ENCODE data around the gene LRIT3.

LRIT3 gene

GRCh38 chr4:109861271-109861670 lies 13.4 kb downstream of the LRIT3 start:
- no peak for DNase-seq
- TF ChIP-seq CTCF (IDR thresholded peaks at IDR 0.05; ENCODE audit: low read depth, low read length): no peak
- no peak overlapping the region for H3K27ac ChIP-seq
- no peak overlapping the region for H3K4me3 ChIP-seq (ENCODE audit: low read depth, low read length)
- H3K36me3 ChIP-seq: no peaks in the 10 kb centered on the region
- H3K9me3 ChIP-seq (ENCODE audit: severe bottlenecking): no peaks in the 10 kb centered on the region
- no peaks in the 10 kb centered on the region for H3K27me3 ChIP-seq (ENCODE audit: insufficient read depth, low read depth, severe bottlenecking)

GRCh38 chr4:109861916-109862511 lies 14.1 kb downstream of the LRIT3 start:
- no peak for TF ChIP-seq CTCF (IDR thresholded peaks at IDR 0.05; ENCODE audit: low read depth, low read length)
- no peaks in the 10 kb centered on the region for H3K9me3 ChIP-seq (ENCODE audit: severe bottlenecking)
- no peaks in the 10 kb centered on the region for H3K27me3 ChIP-seq (ENCODE audit: insufficient read depth, low read depth, severe bottlenecking)
- DNase-seq: no peak
- no peak overlapping the region for H3K27ac ChIP-seq
- no peak overlapping the region for H3K4me3 ChIP-seq (ENCODE audit: low read depth, low read length)
- H3K36me3 ChIP-seq: no peaks in the 10 kb centered on the region

- Histone ChIP-seq H3K27ac (no peak overlapping the region), H3K4me3 (ENCODE audit: low read depth, low read length) (no peak overlapping the region), H3K27me3 (ENCODE audit: insufficient read depth, low read depth, severe bottlenecking) (no peaks in the 10 kb centered on the region), H3K36me3 (no peaks in the 10 kb centered on the region), H3K9me3 (ENCODE audit: severe bottlenecking) (no peaks in the 10 kb centered on the region)
- DNase-seq: no peak
- no peak for TF ChIP-seq CTCF (IDR thresholded peaks at IDR 0.05; ENCODE audit: low read depth, low read length)
Observed at GRCh38 chr4:109864134-109864533, 16.2 kb downstream of the LRIT3 start.

GRCh38 chr4:109870061-109870460 lies 22.2 kb downstream of the LRIT3 start:
- Histone ChIP-seq H3K27me3 (ENCODE audit: insufficient read depth, low read depth, severe bottlenecking) (no peaks in the 10 kb centered on the region), H3K9me3 (ENCODE audit: severe bottlenecking) (no peaks in the 10 kb centered on the region), H3K27ac (no peak overlapping the region), H3K4me3 (ENCODE audit: low read depth, low read length) (no peak overlapping the region), H3K36me3 (no peaks in the 10 kb centered on the region; the same call in 1 of the 2 replicates)
- no peak for TF ChIP-seq CTCF (IDR thresholded peaks at IDR 0.05; ENCODE audit: low read depth, low read length)
- DNase-seq: no peak

GRCh38 chr4:109872065-109872464 lies 24.2 kb downstream of the LRIT3 start:
- H3K27ac ChIP-seq: no peak overlapping the region
- no peak for TF ChIP-seq CTCF (IDR thresholded peaks at IDR 0.05; ENCODE audit: low read depth, low read length)
- no peaks in the 10 kb centered on the region for H3K27me3 ChIP-seq (ENCODE audit: insufficient read depth, low read depth, severe bottlenecking)
- no peaks in the 10 kb centered on the region for H3K9me3 ChIP-seq (ENCODE audit: severe bottlenecking)
- no peak for DNase-seq
- H3K36me3 ChIP-seq: no peaks in the 10 kb centered on the region; the same call in 1 of the 2 replicates
- H3K4me3 ChIP-seq (ENCODE audit: low read depth, low read length): no peak overlapping the region

Data from WERI-Rb-1 (cell line).